ENCODE measurements around the gene GRID1.

GRID1 gene

GRCh38 chr10:85659331-85659730 lies 707.3 kb downstream of the GRID1 start:
- no peak overlapping the region for H3K4me3 ChIP-seq (replicated peaks; ENCODE audit: low read depth, low read length)
- TF ChIP-seq CTCF (IDR thresholded peaks at IDR 0.05; ENCODE audit: low read length, missing control alignments) = no peak
- DNase-seq (ENCODE audit: low read depth) = no peak

GRCh38 chr10:85658518-85658917 lies 708.1 kb downstream of the GRID1 start:
- H3K4me3 ChIP-seq (replicated peaks; ENCODE audit: low read depth, low read length) = no peak overlapping the region
- no peak for DNase-seq (ENCODE audit: low read depth)
- TF ChIP-seq CTCF (IDR thresholded peaks at IDR 0.05; ENCODE audit: low read length, missing control alignments) = no peak

- H3K4me3 ChIP-seq (replicated peaks; ENCODE audit: low read depth, low read length) = no peak overlapping the region
- no peak for DNase-seq (ENCODE audit: low read depth)
- no peak for TF ChIP-seq CTCF (IDR thresholded peaks at IDR 0.05; ENCODE audit: low read length, missing control alignments)
Measured at GRCh38 chr10:85657476-85658113, 709.0 kb downstream of the GRID1 start.

- no peak for DNase-seq (ENCODE audit: low read depth)
- no peak overlapping the region for H3K4me3 ChIP-seq (replicated peaks; ENCODE audit: low read depth, low read length)
- no peak for TF ChIP-seq CTCF (IDR thresholded peaks at IDR 0.05; ENCODE audit: low read length, missing control alignments)
Measured at GRCh38 chr10:85655411-85655810, 711.2 kb downstream of the GRID1 start.

- DNase-seq (ENCODE audit: low read depth) = no peak
- TF ChIP-seq CTCF (IDR thresholded peaks at IDR 0.05; ENCODE audit: low read length, missing control alignments) = no peak
- no peak overlapping the region for H3K4me3 ChIP-seq (replicated peaks; ENCODE audit: low read depth, low read length)
Measured at GRCh38 chr10:85651497-85651882, 715.1 kb downstream of the GRID1 start.

- TF ChIP-seq CTCF (IDR thresholded peaks at IDR 0.05; ENCODE audit: low read length, missing control alignments) = no peak
- no peak overlapping the region for H3K4me3 ChIP-seq (replicated peaks; ENCODE audit: low read depth, low read length)
- no peak for DNase-seq (ENCODE audit: low read depth)
Measured at GRCh38 chr10:85650791-85651496, 715.7 kb downstream of the GRID1 start.

GRCh38 chr10:85649461-85649860 lies 717.1 kb downstream of the GRID1 start:
- TF ChIP-seq CTCF (IDR thresholded peaks at IDR 0.05; ENCODE audit: low read length, missing control alignments) = no peak
- no peak for DNase-seq (ENCODE audit: low read depth)
- no peak overlapping the region for H3K4me3 ChIP-seq (replicated peaks; ENCODE audit: low read depth, low read length)

Data from fibroblast of pulmonary artery (primary cell).